Right lobe of liver (tissue), 4 donors: Measurements from ENCODE around the gene ABCC9.

Experiments used
- POLR2A ChIP-seq: fragments of 450-650 bp; IDR thresholded peaks from one replicate; pipeline ENCODE4 v1.6.1; 2017; ENCODE audit warnings: antibody characterized with exemption, mild to moderate bottlenecking
- TF ChIP-seq, protein P1 (sequence below), 4 donors: fragments of 200-600 bp in 3 of 4; fragments of 450-650 bp in 1 of 4; IDR thresholded peaks; one replicate each; pipeline versions ENCODE4 v1.5.1 to v1.8.0; 2016 to 2022; ENCODE audit warnings: antibody characterized with exemption in 4 of 4, mild to moderate bottlenecking in 2 of 4
- donor health status: DM: no; HTN: no; CAD: no.
- donor health status: DM: no; HTN: no; CAD: no.
- donor health status: DM: no; HTN: yes; CAD: no.

DNA sequence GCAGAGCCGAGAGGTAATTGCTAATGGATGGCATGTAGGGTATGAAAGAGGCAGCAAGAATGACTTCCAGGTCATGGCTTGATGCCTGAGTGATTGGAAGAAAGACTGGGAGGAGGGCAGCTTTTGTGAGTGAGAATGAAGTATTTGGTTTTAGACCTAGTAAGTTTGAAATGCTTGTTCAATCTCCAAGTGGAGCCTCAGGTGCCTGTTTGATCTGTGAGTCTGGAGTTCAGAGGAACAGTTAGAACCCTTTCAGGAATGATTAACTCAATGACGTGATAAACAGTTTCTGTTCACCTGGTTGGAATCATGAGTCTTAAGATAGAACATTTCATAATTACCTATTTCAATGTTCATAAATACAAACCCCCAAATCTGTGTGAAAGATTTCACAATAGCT is 177.2 kb downstream of the ABCC9 start:
- TF ChIP-seq, protein P1, sequence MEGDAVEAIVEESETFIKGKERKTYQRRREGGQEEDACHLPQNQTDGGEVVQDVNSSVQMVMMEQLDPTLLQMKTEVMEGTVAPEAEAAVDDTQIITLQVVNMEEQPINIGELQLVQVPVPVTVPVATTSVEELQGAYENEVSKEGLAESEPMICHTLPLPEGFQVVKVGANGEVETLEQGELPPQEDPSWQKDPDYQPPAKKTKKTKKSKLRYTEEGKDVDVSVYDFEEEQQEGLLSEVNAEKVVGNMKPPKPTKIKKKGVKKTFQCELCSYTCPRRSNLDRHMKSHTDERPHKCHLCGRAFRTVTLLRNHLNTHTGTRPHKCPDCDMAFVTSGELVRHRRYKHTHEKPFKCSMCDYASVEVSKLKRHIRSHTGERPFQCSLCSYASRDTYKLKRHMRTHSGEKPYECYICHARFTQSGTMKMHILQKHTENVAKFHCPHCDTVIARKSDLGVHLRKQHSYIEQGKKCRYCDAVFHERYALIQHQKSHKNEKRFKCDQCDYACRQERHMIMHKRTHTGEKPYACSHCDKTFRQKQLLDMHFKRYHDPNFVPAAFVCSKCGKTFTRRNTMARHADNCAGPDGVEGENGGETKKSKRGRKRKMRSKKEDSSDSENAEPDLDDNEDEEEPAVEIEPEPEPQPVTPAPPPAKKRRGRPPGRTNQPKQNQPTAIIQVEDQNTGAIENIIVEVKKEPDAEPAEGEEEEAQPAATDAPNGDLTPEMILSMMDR (IDR thresholded peaks at IDR 0.05) = no peak
- no peak for TF ChIP-seq POLR2A
